GM18505 (cell line): ENCODE data around the gene MMP11.
"Not testable (repeated sequence)": the region's sequence is repeated elsewhere in the genome, so short reads cannot be mapped to it uniquely, and the experiment has no call there.

ENCODE experiments used
- ATAC-seq: cut with Tn5 transposase; IDR thresholded peaks from one replicate; pipeline ENCODE4 v1.9.1; 2021; ENCODE audit not compliant: unreplicated experiment
- POLR2A ChIP-seq: IDR thresholded peaks from 4 replicates; pipeline ENCODE4 v1.6.1; 2011; ENCODE audit warnings: borderline replicate concordance; ENCODE audit not compliant: insufficient read depth, insufficient read length; ENCODE audit errors: extremely low read depth

The MMP11 gene

GRCh38 chr22:23772649-23773473 is at the start of gene MMP11:
TSS of gene MMP11 (plus strand) at chr22:23772849. CDS start at chr22:23772871, 22 bp downstream.
- ATAC-seq: no peak

GRCh38 chr22:23728108-23728507 is 44.5 kb upstream of the MMP11 start:
- not testable (repeated sequence) for ATAC-seq

More at GRCh38 chr22:23772649-23773473, at the start of gene MMP11:
- no peak for TF ChIP-seq POLR2A

- no peak for ATAC-seq
- no peak for TF ChIP-seq POLR2A
Measured at GRCh38 chr22:23737696-23738095, 35.0 kb upstream of the MMP11 start.

GRCh38 chr22:23742505-23743264 is 30.0 kb upstream of the MMP11 start:
- no peak for TF ChIP-seq POLR2A
- no peak for ATAC-seq

GRCh38 chr22:23743303-23743705 is 29.3 kb upstream of the MMP11 start:
- ATAC-seq: no peak
- TF ChIP-seq POLR2A: no peak

- TF ChIP-seq POLR2A: no peak
- no peak for ATAC-seq
Measured at GRCh38 chr22:23744001-23744400, 28.6 kb upstream of the MMP11 start.

- no peak for TF ChIP-seq POLR2A
- no peak for ATAC-seq
Measured at GRCh38 chr22:23744485-23744884, 28.2 kb upstream of the MMP11 start.

DNA sequence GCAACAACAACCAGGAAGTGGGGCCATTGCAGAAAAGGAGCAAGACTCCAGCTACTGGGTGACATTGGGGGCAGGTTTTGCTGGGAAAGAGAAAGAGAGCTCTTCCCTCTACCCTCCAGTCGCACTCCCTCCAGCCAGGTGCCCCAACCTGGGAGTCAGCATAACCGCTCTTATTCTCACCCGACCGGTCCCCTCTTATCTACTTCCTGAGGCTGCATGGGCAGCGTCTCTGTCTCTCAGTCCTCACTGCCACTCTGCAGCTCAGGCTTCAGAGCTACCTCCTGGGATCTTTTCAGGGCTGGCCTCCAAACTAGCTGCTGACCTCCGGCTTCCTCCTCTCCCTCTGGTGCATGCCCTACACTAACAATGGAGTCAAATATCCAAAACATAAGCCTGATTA is 26.9 kb upstream of the MMP11 start:
- ATAC-seq: no peak
- TF ChIP-seq POLR2A: no peak

- no peak for ATAC-seq
- TF ChIP-seq POLR2A: no peak
Measured at GRCh38 chr22:23749841-23750301, 22.8 kb upstream of the MMP11 start.

DNA sequence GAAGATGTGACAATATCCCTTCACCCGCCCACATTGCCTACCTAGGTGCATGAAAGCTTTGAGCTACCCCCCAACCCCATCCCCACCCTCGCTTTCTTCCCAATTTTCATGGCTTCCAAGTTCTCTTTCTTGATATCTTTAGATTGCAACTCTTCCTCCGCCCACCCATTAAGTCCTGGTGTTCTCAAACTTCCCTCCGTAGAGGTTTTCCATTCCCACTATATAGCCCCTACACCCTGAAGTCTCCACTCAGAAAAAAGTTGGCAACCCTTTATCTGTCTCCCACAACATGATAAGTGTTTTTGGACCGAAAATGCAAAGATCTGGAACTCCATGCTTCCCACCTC is 22.3 kb upstream of the MMP11 start:
- ATAC-seq: no peak
- no peak for TF ChIP-seq POLR2A

DNA sequence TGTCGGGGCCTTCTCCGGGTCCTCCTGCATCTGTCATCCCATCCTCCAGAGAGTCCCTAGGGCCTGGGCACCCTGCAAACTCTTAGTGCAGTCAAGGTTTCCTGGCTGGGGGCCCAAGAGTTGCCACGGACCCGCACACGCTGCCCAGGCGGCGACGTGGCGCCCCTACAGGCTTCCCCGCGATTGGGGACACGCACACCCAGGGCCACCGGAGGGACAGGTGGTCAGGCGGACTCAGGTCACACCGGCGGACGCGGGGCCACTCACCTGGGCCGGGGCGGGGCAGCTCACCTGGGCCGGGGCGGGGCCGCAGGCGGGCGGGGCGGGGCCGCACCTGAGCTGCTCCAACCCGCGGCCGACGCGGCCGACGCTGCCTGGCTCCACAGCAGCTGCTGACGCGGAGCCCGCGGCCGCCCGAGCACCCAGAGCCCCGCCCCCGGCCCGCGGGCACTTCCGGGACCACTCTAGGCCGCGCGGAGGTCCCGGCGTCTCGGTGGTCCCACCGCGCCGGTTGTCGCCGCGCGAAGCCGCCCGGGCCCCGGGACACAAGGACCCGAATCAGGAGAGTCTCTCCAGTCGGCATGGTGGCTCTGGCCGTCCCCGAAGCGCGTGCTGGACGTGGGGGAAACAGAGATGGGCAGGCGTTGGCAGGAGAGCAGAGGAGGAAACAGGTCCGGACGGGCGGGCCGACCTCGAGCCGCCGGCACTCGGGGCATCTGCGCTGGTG is 21.8 kb upstream of the MMP11 start, which contains the start of gene ZNF70:
TSS of gene ZNF70 (minus strand) at position 399 of the 727 bp plus-strand sequence. CDS start 5,972 bp downstream, outside the sequence.
- peak; percentile 65 for TF ChIP-seq POLR2A
- peak; percentile 56 for ATAC-seq

DNA sequence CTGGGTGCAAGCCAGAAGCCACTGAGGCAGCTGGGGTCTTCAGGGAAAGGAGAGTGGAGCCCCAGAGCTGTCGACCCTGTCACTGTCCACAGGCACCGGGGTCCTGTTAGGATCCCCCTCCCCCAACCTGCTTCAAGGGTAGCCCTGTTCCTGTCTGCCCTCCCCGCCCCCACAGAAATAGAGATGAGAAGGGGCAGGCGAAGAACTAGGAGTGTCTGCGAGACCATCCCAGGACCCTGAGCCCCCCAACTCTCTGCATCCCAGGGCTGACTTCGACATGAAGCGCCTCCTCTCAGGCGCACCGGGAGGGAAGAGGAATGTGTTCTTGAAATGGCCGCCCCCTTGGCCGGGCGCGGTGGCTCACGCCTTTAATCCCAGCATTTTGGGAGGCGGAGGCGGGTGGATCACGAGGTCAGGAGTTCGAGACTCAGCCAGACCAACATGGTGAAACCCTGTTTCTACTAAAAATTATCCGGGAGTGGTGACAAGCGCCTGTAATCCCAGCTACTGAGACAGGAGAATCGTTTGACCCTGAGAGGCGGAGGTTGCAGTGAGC is 21.1 kb upstream of the MMP11 start:
- ATAC-seq: no peak

DNA sequence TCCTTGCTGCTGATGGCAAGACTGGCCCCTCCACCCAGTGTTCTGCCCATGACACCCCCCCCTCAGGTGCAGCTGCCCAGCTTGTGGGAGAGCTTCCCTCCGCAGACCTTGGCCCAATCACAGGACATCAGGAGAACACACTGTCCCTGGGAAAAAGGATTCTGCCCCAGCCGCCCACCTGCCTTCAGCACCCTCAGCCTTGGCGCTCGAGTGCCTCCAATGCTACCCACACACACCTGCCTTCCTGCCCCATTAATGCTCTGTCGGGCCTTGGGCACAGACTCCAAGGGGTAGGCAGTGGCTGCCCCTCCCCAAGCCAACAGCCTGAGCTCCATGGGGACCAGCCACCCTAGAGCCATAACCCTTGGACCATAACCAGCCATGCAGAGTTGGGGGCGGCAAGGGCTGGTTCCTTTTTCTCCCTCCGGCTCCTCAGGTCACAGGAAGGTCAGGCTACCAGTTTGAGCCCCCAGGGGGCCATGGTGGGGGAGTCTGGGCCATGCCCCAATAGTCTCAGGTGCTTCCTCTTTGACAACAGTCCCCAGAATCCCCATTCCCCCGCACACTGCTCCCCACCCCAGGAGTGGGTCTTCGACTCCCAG is 20.5 kb upstream of the MMP11 start:
- TF ChIP-seq POLR2A: peak; percentile 27
- ATAC-seq: no peak

More for the DNA sequence above, 21.1 kb upstream of the MMP11 start:
- TF ChIP-seq POLR2A: no peak

DNA sequence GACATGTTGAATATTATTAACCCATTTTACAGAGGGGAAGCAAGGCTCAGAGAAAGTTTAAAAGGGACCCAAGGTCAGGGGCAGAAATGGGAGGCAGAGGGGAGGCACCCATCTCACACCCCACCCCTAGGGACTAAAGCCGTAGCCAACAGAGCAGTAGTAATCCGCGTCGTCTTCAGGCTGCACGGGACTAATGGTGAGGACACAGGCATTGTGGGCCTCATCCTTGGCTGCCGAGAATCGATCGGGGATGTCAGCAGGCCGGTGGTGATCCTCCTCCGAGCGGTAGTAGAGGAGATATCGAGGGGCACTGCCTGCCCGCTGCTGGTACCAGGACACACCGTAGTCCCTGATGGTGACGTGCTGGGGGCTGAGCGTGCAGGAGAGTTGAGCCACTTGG is 19.9 kb upstream of the MMP11 start:
- no peak for TF ChIP-seq POLR2A
- no peak for ATAC-seq
